Osteoblast (primary cell): Measurements from ENCODE around the gene ASB4. TPM values are rescaled to one million over a fixed set of nuclear protein-coding genes. Genes with fewer than 3 reads are reported as not detected.

Experiments used
- DNase-seq: peaks from one replicate; pipeline ENCODE4 v3.0.0; 2011; ENCODE audit warnings: low spot score, mixed read lengths; ENCODE audit not compliant: insufficient read length; ENCODE audit errors: missing footprints
- H2AFZ ChIP-seq: 2 replicates; pipeline ENCODE4 v1.6.0; 2011; ENCODE audit warnings: mild to moderate bottlenecking, low read length
- H3K27ac ChIP-seq: 2 replicates; pipeline ENCODE4 v1.5.1; 2011; ENCODE audit warnings: mild to moderate bottlenecking, low read depth, low read length, moderate library complexity
- H3K27me3 ChIP-seq: 2 replicates; pipeline ENCODE4 v1.6.0; 2012; ENCODE audit warnings: mild to moderate bottlenecking, control low read depth, inconsistent platforms, low read length, moderate library complexity; ENCODE audit not compliant: insufficient read depth
- H3K36me3 ChIP-seq: 2 replicates; pipeline ENCODE4 v1.5.1; 2011; ENCODE audit warnings: mild to moderate bottlenecking, low read length, control low read depth, moderate library complexity; ENCODE audit not compliant: insufficient read depth
- H3K4me1 ChIP-seq: 2 replicates; pipeline ENCODE4 v1.5.1; 2011; ENCODE audit warnings: mild to moderate bottlenecking, low read length, control low read depth, moderate library complexity; ENCODE audit not compliant: insufficient read depth
- H3K4me2 ChIP-seq: 2 replicates; pipeline ENCODE4 v1.6.0; 2011; ENCODE audit warnings: mild to moderate bottlenecking, low read length; ENCODE audit not compliant: insufficient read depth
- H3K4me3 ChIP-seq: fragments of 200-600 bp; sonication (generic); 3 replicates; pipeline ENCODE4 v1.5.1; 2012; ENCODE audit warnings: mild to moderate bottlenecking, low read length, inconsistent platforms; ENCODE audit not compliant: insufficient read depth
- H3K79me2 ChIP-seq: 2 replicates; pipeline ENCODE4 v1.6.0; 2012; ENCODE audit warnings: mild to moderate bottlenecking, low read length, control low read depth, inconsistent platforms; ENCODE audit not compliant: insufficient read depth
- H3K9me3 ChIP-seq: 2 replicates; pipeline ENCODE4 v1.5.1; 2011; ENCODE audit warnings: low read depth, low read length, control low read depth
- H4K20me1 ChIP-seq: 2 replicates; pipeline ENCODE4 v1.6.0; 2012; ENCODE audit warnings: mild to moderate bottlenecking, low read length, control low read depth; ENCODE audit not compliant: insufficient read depth
- CTCF ChIP-seq: IDR thresholded peaks from 2 replicates; pipeline ENCODE4 v1.5.1; 2011; ENCODE audit warnings: mild to moderate bottlenecking, low read depth, low read length, moderate library complexity; ENCODE audit errors: extremely low read depth
- total RNA-seq: library from RNA; depleted of rRNA; stranded (reverse); fragments of >200 nt; gene quantifications from 2 replicates; pipeline ENCODE4 v1.2.3, GENCODE V29; 2012

ASB4 gene
- total RNA-seq, 1 donor = not detected

- Histone ChIP-seq H3K79me2 (no peaks in the 10 kb centered on the region), H3K27me3 (peaks cover 6% of the 10 kb centered on the region), H3K4me2 (peak overlapping the region; percentile 89), H3K4me3 (peak overlapping the region; percentile 72), H2AFZ (peak overlapping the region; percentile 93), H4K20me1 (no peaks in the 10 kb centered on the region), H3K27ac (peak overlapping the region; percentile 52), H3K36me3 (no peaks in the 10 kb centered on the region), H3K4me1 (peaks cover 14% of the 10 kb centered on the region), H3K9me3 (no peaks in the 10 kb centered on the region)
- DNase-seq = peak; percentile 89
- TF ChIP-seq CTCF = peak; percentile 83
These were observed 59.4 kb downstream of the ASB4 start for GRCh38 chr7:95545007-95545615.

- no peak overlapping the region for H3K27ac ChIP-seq
- no peak for DNase-seq
- no peaks in the 10 kb centered on the region for H3K36me3 ChIP-seq
- H3K79me2 ChIP-seq = no peaks in the 10 kb centered on the region
- H3K27me3 ChIP-seq = peaks cover 5% of the 10 kb centered on the region
- TF ChIP-seq CTCF = no peak
- peak overlapping the region; percentile 72 for H3K4me3 ChIP-seq
- H4K20me1 ChIP-seq = no peaks in the 10 kb centered on the region
- peak overlapping the region; percentile 89 for H3K4me2 ChIP-seq
- peaks cover 16% of the 10 kb centered on the region for H3K4me1 ChIP-seq
- peak overlapping the region; percentile 93 for H2AFZ ChIP-seq
- no peaks in the 10 kb centered on the region for H3K9me3 ChIP-seq
These were observed 59.9 kb downstream of the ASB4 start for GRCh38 chr7:95545673-95546072.

GRCh38 chr7:95546647-95547046 lies 60.9 kb downstream of the ASB4 start:
- Histone ChIP-seq H3K4me3 (no peak overlapping the region), H4K20me1 (no peaks in the 10 kb centered on the region), H2AFZ (peak overlapping the region; percentile 38), H3K79me2 (no peaks in the 10 kb centered on the region), H3K4me2 (no peak overlapping the region), H3K4me1 (peaks cover 16% of the 10 kb centered on the region), H3K27me3 (no peaks in the 10 kb centered on the region), H3K36me3 (no peaks in the 10 kb centered on the region), H3K27ac (no peak overlapping the region), H3K9me3 (no peaks in the 10 kb centered on the region)
- no peak for TF ChIP-seq CTCF
- no peak for DNase-seq

- DNase-seq = no peak
- H3K4me3 ChIP-seq = no peak overlapping the region
- no peak overlapping the region for H3K27ac ChIP-seq
- no peaks in the 10 kb centered on the region for H3K9me3 ChIP-seq
- H3K4me2 ChIP-seq = no peak overlapping the region
- H4K20me1 ChIP-seq = no peaks in the 10 kb centered on the region
- no peaks in the 10 kb centered on the region for H3K27me3 ChIP-seq
- H3K79me2 ChIP-seq = no peaks in the 10 kb centered on the region
- H3K4me1 ChIP-seq = peaks cover 16% of the 10 kb centered on the region
- no peak overlapping the region for H2AFZ ChIP-seq
- no peaks in the 10 kb centered on the region for H3K36me3 ChIP-seq
- no peak for TF ChIP-seq CTCF
These were observed 61.9 kb downstream of the ASB4 start for GRCh38 chr7:95547361-95548348.
